ENCODE results near the gene ANKS1B. TPM values are rescaled to one million over a fixed set of nuclear protein-coding genes. Genes with fewer than 3 reads are reported as not detected.

ANKS1B gene
- total and polyA plus RNA-seq, 10 of the 15 experiments (the other 5 are each of a cell fraction or from before 2014, with no cell fraction given) = 0.16 to 1.3 (median 0.82) TPM; not detected in 7

GRCh38 chr12:98750511-98750910 lies 1234.2 kb downstream of the ANKS1B start:
- WGBS (ENCODE audit: insufficient coverage, insufficient replicate concordance, low lambda C conversion rate, missing lambda C conversion rate) = 70% methylated on average over 9 of the region's 9 CpGs
- in situ Hi-C loops (cut with MboI) (no loop called here), intact Hi-C loops (cut with micrococcal nuclease; ENCODE audit: unreplicated experiment) (no loop called here)
- no peak for FAIRE-seq
- no peak overlapping the region for H3K4me3 ChIP-seq
- H3K27ac ChIP-seq (ENCODE audit: control insufficient read depth, insufficient read depth) = no peak overlapping the region
- no peaks in the 10 kb centered on the region for H3K9me3 ChIP-seq (replicated peaks; ENCODE audit: control insufficient read depth, insufficient read depth, low read length)
- H3K79me2 ChIP-seq (ENCODE audit: control insufficient read depth, insufficient read depth, low read length) = no peaks in the 10 kb centered on the region
- H3K9ac ChIP-seq (ENCODE audit: control insufficient read depth, insufficient read depth, low read length) = no peak overlapping the region
- no peak for ATAC-seq
- peaks cover 9% of the 10 kb centered on the region for H3K4me1 ChIP-seq (ENCODE audit: control insufficient read depth, insufficient read depth, low read length)
- no peak overlapping the region for H3K4me2 ChIP-seq (ENCODE audit: control insufficient read depth, insufficient read depth)
- RAD21 ChIA-PET (ENCODE audit: unreplicated experiment) = no interaction called here
- CTCF ChIA-PET = interaction anchor here (0.6 to 3.2 kb wide), 3 partner anchors 8 to 248 kb away, joined by 3 to 16 read pairs (median 3); no protein-coding TSS in a partner anchor
- peaks cover 2 to 7% of the 10 kb centered on the region in 2 experiments; a peak in 3 of 4 replicates for H3K27me3 ChIP-seq (replicated peaks in 1 of 2; ENCODE audit: control insufficient read depth in 2 of 2, insufficient read depth in 2 of 2, low read length in 1 of 2)
- no TSS peak for BruUV-seq (replicated peaks)
- TF ChIP-seq HDAC2 (IDR thresholded peaks at IDR 0.05) (no peak), NFYA (IDR thresholded peaks at IDR 0.05; ENCODE audit: borderline replicate concordance, low read depth, low read length) (no peak), ATF3 (IDR thresholded peaks at IDR 0.05; ENCODE audit: borderline replicate concordance, extremely low read depth, low read depth, low read length) (no peak)
- no peaks in the 10 kb centered on the region for H3K36me3 ChIP-seq (ENCODE audit: control insufficient read depth in 2 of 2, insufficient read depth in 2 of 2, low read length in 1 of 2)
- POLR2A ChIA-PET = no interaction called here
- H2AFZ ChIP-seq (ENCODE audit: control insufficient read depth, low read depth, low read length) = no peak overlapping the region
- DNase-seq (ENCODE audit: low read depth, low spot score) = no peak
- H4K20me1 ChIP-seq (ENCODE audit: control insufficient read depth, insufficient read depth) = no peaks in the 10 kb centered on the region
- SMC1A ChIA-PET (ENCODE audit: uncharacterized antibody, unreplicated experiment) = interaction anchor here (4.3 to 4.8 kb wide), 2 partner anchors 9 to 28 kb away, joined by 27 to 29 read pairs; no protein-coding TSS in a partner anchor

- FAIRE-seq (no peak), ATAC-seq (no peak), DNase-seq (ENCODE audit: low read depth, low spot score) (no peak)
- Histone ChIP-seq H3K27me3 (replicated peaks in 1 of 2; ENCODE audit: control insufficient read depth in 2 of 2, insufficient read depth in 2 of 2, low read length in 1 of 2) (peaks cover 3 to 7% of the 10 kb centered on the region in 2 experiments; a peak in 3 of 4 replicates), H2AFZ (ENCODE audit: control insufficient read depth, low read depth, low read length) (no peak overlapping the region), H3K4me3 (no peak overlapping the region), H3K79me2 (ENCODE audit: control insufficient read depth, insufficient read depth, low read length) (no peaks in the 10 kb centered on the region), H3K4me1 (ENCODE audit: control insufficient read depth, insufficient read depth, low read length) (peaks cover 4% of the 10 kb centered on the region; the same call in 1 of the 2 replicates), H3K9me3 (replicated peaks; ENCODE audit: control insufficient read depth, insufficient read depth, low read length) (no peaks in the 10 kb centered on the region), H4K20me1 (ENCODE audit: control insufficient read depth, insufficient read depth) (no peaks in the 10 kb centered on the region), H3K27ac (ENCODE audit: control insufficient read depth, insufficient read depth) (no peak overlapping the region), H3K36me3 (ENCODE audit: control insufficient read depth in 2 of 2, insufficient read depth in 2 of 2, low read length in 1 of 2) (no peaks in the 10 kb centered on the region), H3K9ac (ENCODE audit: control insufficient read depth, insufficient read depth, low read length) (no peak overlapping the region), H3K4me2 (ENCODE audit: control insufficient read depth, insufficient read depth) (no peak overlapping the region)
- SMC1A ChIA-PET (ENCODE audit: uncharacterized antibody, unreplicated experiment) = interaction anchor here (1.0 kb wide), 1 partner anchor 8 kb away, joined by 3 read pairs; no protein-coding TSS in a partner anchor
- no TSS peak for BruUV-seq (replicated peaks)
- CTCF ChIA-PET = no interaction called here
- RAD21 ChIA-PET (ENCODE audit: unreplicated experiment) = no interaction called here
- intact Hi-C loops (cut with micrococcal nuclease; ENCODE audit: unreplicated experiment) = no loop called here
- in situ Hi-C loops (cut with MboI) = no loop called here
- WGBS (ENCODE audit: insufficient coverage, insufficient replicate concordance, low lambda C conversion rate, missing lambda C conversion rate) = 55% methylated on average over 3 of the region's 3 CpGs
- POLR2A ChIA-PET = interaction anchor here (0.6 kb wide), 1 partner anchor 20 kb away, joined by 7 read pairs; no protein-coding TSS in a partner anchor
- TF ChIP-seq TARDBP (IDR thresholded peaks at IDR 0.05; ENCODE audit: borderline replicate concordance) (no peak), SREBF2 (IDR thresholded peaks at IDR 0.05; ENCODE audit: low read length) (no peak), BCLAF1 (IDR thresholded peaks at IDR 0.05) (no peak), EP300 (IDR thresholded peaks at IDR 0.05; ENCODE audit: borderline replicate concordance in 1 of 2, control insufficient read depth in 1 of 2, low read depth in 2 of 2, low read length in 2 of 2) (no peak), MAX (IDR thresholded peaks at IDR 0.05; ENCODE audit: low read depth, low read length) (no peak), ESRRA (IDR thresholded peaks at IDR 0.05; ENCODE audit: low read length) (no peak), MTA2 (IDR thresholded peaks at IDR 0.05; ENCODE audit: low read depth) (no peak), E2F8 (IDR thresholded peaks at IDR 0.05; ENCODE audit: low read depth, partially characterized antibody) (no peak)
These were observed 1236.3 kb downstream of the ANKS1B start for GRCh38 chr12:98748463-98748862.
